HCT116 (cell line): ENCODE data around the gene LHCGR. TPM values are rescaled to one million over a fixed set of nuclear protein-coding genes. Genes with fewer than 3 reads are reported as not detected.

ENCODE experiments used
- ATAC-seq: fragments of 200-7000 bp; cut with Tn5 transposase; 2 replicates; pipeline ENCODE4 v1.9.1; 2020; ENCODE audit warnings: mild to moderate bottlenecking, moderate library complexity
- BruUV-seq: library from RNA; stranded (reverse); fragments of 400-500 nt; replicated peaks from 2 replicates; lab custom pipeline; 2021; lab: Mats Ljungman, UMichigan
- CTCF ChIA-PET: fragments of 300-600 bp; sonication (Branson Sonifier 250); formaldehyde crosslinking; loops from one replicate; lab custom pipeline; 2021; ENCODE audit warnings: antibody characterized with exemption; lab: Charles Lee
- POLR2A ChIA-PET: fragments of 300-600, 350-600 bp; sonication (Branson Sonifier 250); formaldehyde crosslinking; loops from one replicate; lab custom pipeline; 2021; ENCODE audit warnings: antibody characterized with exemption; lab: Charles Lee
- RAD21 ChIA-PET, 2 experiments: fragments of 300-600 bp; sonication (Branson Sonifier 250); formaldehyde crosslinking; loops; one replicate each; lab custom pipeline; 2023; ENCODE audit warnings: low total read pairs in 2 of 2; ENCODE audit not compliant: uncharacterized antibody in 2 of 2, unreplicated experiment in 2 of 2, low non-redundant PET in 1 of 2; lab: Charles Lee
- DNase-seq: peaks from one replicate; pipeline ENCODE4 v3.0.0-alpha.2; 2010; ENCODE audit warnings: low read depth, low spot score
- H2AFZ ChIP-seq: fragments of 200-600 bp; shearing (Covaris generic), sonication (generic); 2 replicates; pipeline ENCODE4 v1.6.1; 2017; ENCODE audit warnings: low read depth, mixed run types, mixed read lengths, antibody characterized with exemption, low read length; ENCODE audit not compliant: poor library complexity, severe bottlenecking
- H3K27ac ChIP-seq: 2 replicates; pipeline ENCODE4 v1.5.1; 2012; ENCODE audit warnings: low read depth, low read length
- H3K27me3 ChIP-seq: fragments of 200-600 bp; sonication (generic); 2 replicates; pipeline ENCODE4 v1.6.1; 2016; ENCODE audit warnings: mixed run types, low read length, mixed read lengths; ENCODE audit not compliant: insufficient read depth
- H3K36me3 ChIP-seq, 2 experiments: fragments of 200-500 bp in 1 of 2; fragments of 200-600 bp in 1 of 2; sonication (Bioruptor generic) in 1 of 2; sonication (generic) in 1 of 2; 2 replicates each; pipeline versions ENCODE4 v1.5.1 to v1.6.1; 2014 to 2016; ENCODE audit warnings: low read length in 2 of 2, inconsistent platforms in 1 of 2, mixed read lengths in 1 of 2, mixed run types in 1 of 2; ENCODE audit not compliant: insufficient read depth in 2 of 2, control insufficient read depth in 1 of 2
- H3K4me1 ChIP-seq, 2 experiments: fragments of 200-600 bp in 1 of 2; sonication (generic) in 1 of 2; 2 replicates each; pipeline versions ENCODE4 v1.5.1 to v1.6.1; 2012 to 2017; ENCODE audit warnings: low read length in 2 of 2, inconsistent platforms in 1 of 2, mild to moderate bottlenecking in 1 of 2, mixed read lengths in 1 of 2, mixed run types in 1 of 2, moderate library complexity in 1 of 2; ENCODE audit not compliant: insufficient read depth in 2 of 2, control insufficient read depth in 1 of 2
- H3K4me2 ChIP-seq: fragments of 200-600 bp; sonication (generic); 2 replicates; pipeline ENCODE4 v1.6.1; 2017; ENCODE audit warnings: mixed run types, low read length, mixed read lengths
- H3K4me3 ChIP-seq, 2 experiments: fragments of 200-600 bp in 1 of 2; sonication (generic) in 1 of 2; replicated peaks in 1 of 2; 2 replicates each; pipeline ENCODE4 v1.5.1; 2011 to 2016; ENCODE audit warnings: low read length in 2 of 2, control low read depth in 1 of 2, low read depth in 1 of 2, mild to moderate bottlenecking in 1 of 2, mixed read lengths in 1 of 2, mixed run types in 1 of 2
- H3K79me2 ChIP-seq: fragments of 200-600 bp; sonication (generic); 2 replicates; pipeline ENCODE4 v1.6.1; 2017; ENCODE audit warnings: mild to moderate bottlenecking, mixed run types, low read length, moderate library complexity, mixed read lengths; ENCODE audit not compliant: insufficient read depth
- H3K9ac ChIP-seq: fragments of 200-600 bp; sonication (generic); 2 replicates; pipeline ENCODE4 v1.6.1; 2016; ENCODE audit warnings: low read length, mixed read lengths
- H3K9me2 ChIP-seq: fragments of 200-600 bp; sonication (generic), shearing (Covaris generic); 2 replicates; pipeline ENCODE4 v1.6.1; 2017; ENCODE audit warnings: mixed run types, mild to moderate bottlenecking, moderate library complexity; ENCODE audit not compliant: insufficient read depth
- H3K9me3 ChIP-seq, 2 experiments: fragments of 200-500 bp in 1 of 2; fragments of 200-600 bp in 1 of 2; sonication (Bioruptor generic) in 1 of 2; sonication (generic) in 1 of 2; 2 replicates each; pipeline ENCODE4 v1.6.1; 2014 to 2017; ENCODE audit warnings: low read length in 2 of 2, mixed read lengths in 2 of 2, inconsistent platforms in 1 of 2, low read depth in 1 of 2, mild to moderate bottlenecking in 1 of 2, mixed run types in 1 of 2, moderate library complexity in 1 of 2; ENCODE audit not compliant: control insufficient read depth in 1 of 2, insufficient read depth in 1 of 2
- H4K20me1 ChIP-seq: fragments of 200-600 bp; sonication (generic), shearing (Covaris generic); 2 replicates; pipeline ENCODE4 v1.6.1; 2017; ENCODE audit warnings: mixed run types, mild to moderate bottlenecking, moderate library complexity; ENCODE audit not compliant: insufficient read depth
- CTCF ChIP-seq, 3 experiments: fragments of 200-600 bp in 1 of 3; sonication (generic) in 1 of 3; IDR thresholded peaks in 2 of 3; conservative IDR thresholded peaks in 1 of 3; 2 replicates each; pipeline ENCODE4 v1.5.1; 2012 to 2017; ENCODE audit warnings: low read depth in 2 of 3, low read length in 2 of 3, antibody characterized with exemption in 1 of 3, borderline replicate concordance in 1 of 3, control low read depth in 1 of 3, mild to moderate bottlenecking in 1 of 3, mixed read lengths in 1 of 3, mixed run types in 1 of 3, moderate library complexity in 1 of 3; ENCODE audit not compliant: insufficient read depth in 1 of 3
- EGR1 ChIP-seq: IDR thresholded peaks from 2 replicates; pipeline ENCODE4 v1.6.1; 2012; ENCODE audit warnings: low read depth
- EZH2 ChIP-seq: fragments of 200-600 bp; sonication (generic); IDR thresholded peaks from 2 replicates; pipeline ENCODE4 v1.6.1; 2017; ENCODE audit warnings: antibody characterized with exemption, mixed run types
- EZH2phosphoT487 ChIP-seq: fragments of 200-600 bp; IDR thresholded peaks from 2 replicates; pipeline ENCODE4 v1.6.1; 2018; ENCODE audit warnings: antibody characterized with exemption, borderline replicate concordance
- JUND ChIP-seq: IDR thresholded peaks from 2 replicates; pipeline ENCODE4 v1.6.1; 2012
- MAX ChIP-seq: IDR thresholded peaks from 2 replicates; pipeline ENCODE4 v1.6.1; 2012
- ZBTB33 ChIP-seq: IDR thresholded peaks from 2 replicates; pipeline ENCODE4 v1.6.1; 2011; ENCODE audit warnings: mild to moderate bottlenecking, low read length, moderate library complexity; ENCODE audit not compliant: insufficient replicate concordance; ENCODE audit errors: extremely low read depth
- intact Hi-C: fragments of 100-400 bp; cut with micrococcal nuclease; formaldehyde crosslinking; loops from 2 replicates; pipeline ENCODE4 v1.10.0; 2022
- total RNA-seq: library from RNA; stranded (reverse); gene quantifications from one replicate; pipeline ENCODE4 v1.2.1, GENCODE V29; 2021; ENCODE audit not compliant: unreplicated experiment

LHCGR gene
- total RNA-seq, 1 experiment from 2014 or later = not detected

GRCh38 chr2:48717846-48718245 lies 37.7 kb downstream of the LHCGR start:
- intact Hi-C loops = no loop called here
- POLR2A ChIA-PET = interaction anchor here (0.7 kb wide), 1 partner anchor 9 kb away, joined by 3 read pairs; no protein-coding TSS in a partner anchor
- H2AFZ ChIP-seq = no peak overlapping the region
- CTCF ChIA-PET = no interaction called here
- TF ChIP-seq EZH2 = no peak
- TF ChIP-seq EGR1 = no peak
- TF ChIP-seq MAX = no peak
- no peak for TF ChIP-seq CTCF (IDR thresholded peaks at IDR 0.05 in 2 of 3, conservative IDR thresholded peaks at IDR 0.05 in 1 of 3; ENCODE audit: borderline replicate concordance in 1 of 3, insufficient read depth in 1 of 3, low read depth in 2 of 3, low read length in 2 of 3)
- TF ChIP-seq ZBTB33 = no peak
- no peak for TF ChIP-seq EZH2phosphoT487
- TF ChIP-seq JUND = no peak
- TF ChIP-seq, all 23 proteins: peak for 0
- H3K27me3 ChIP-seq = peaks cover 23% of the 10 kb centered on the region
- RAD21 ChIA-PET = no interaction called here
- no peak for ATAC-seq
- H3K9me2 ChIP-seq = no peaks in the 10 kb centered on the region
- H4K20me1 ChIP-seq = no peaks in the 10 kb centered on the region
- DNase-seq = no peak
- no peaks in the 10 kb centered on the region for H3K4me1 ChIP-seq
- H3K4me2 ChIP-seq = no peak overlapping the region
- no peaks in the 10 kb centered on the region for H3K9me3 ChIP-seq
- no peaks in the 10 kb centered on the region for H3K36me3 ChIP-seq
- no peaks in the 10 kb centered on the region for H3K79me2 ChIP-seq
- no peak overlapping the region for H3K9ac ChIP-seq
- BruUV-seq = no TSS peak
- no peak overlapping the region for H3K4me3 ChIP-seq
- H3K27ac ChIP-seq = no peak overlapping the region
